ENCODE measurements around the gene ZNF785.

The ZNF785 gene

DNA sequence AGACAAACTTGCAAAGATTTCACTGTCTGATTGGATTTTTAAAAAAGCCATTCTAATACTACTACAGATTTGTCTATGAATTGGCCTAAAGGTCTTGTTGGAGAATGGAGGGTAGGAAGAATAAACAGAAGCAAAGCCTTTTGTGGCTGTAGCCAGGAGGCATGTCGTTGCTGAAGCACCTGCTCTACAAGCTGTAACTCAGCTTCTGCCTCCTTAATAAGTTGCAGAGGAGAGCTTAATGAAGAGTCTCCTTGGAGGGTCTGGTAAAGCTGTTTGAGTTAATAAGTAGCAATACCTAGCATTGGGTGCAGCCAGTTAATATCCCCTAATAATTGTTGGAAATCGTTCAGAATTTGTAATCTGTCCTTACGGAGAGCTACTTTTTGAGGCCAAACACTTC lies 34.7 kb upstream of the ZNF785 start:
- no peak for TF ChIP-seq Cebpa-rat (IDR thresholded peaks at IDR 0.05)
- Histone ChIP-seq H3K27ac (peak overlapping the region in 3 of 11 experiments; percentile 31 to 42 (median 39); a peak in 4 of 22 replicates), H3K4me3 (no peak overlapping the region), H3K4me1 (peaks cover 0 to 26% (median 22%) of the 10 kb centered on the region in 10 experiments; a peak in 17 of 20 replicates), H3K4me2 (peak overlapping the region in 9 of 11 experiments; percentile 15 to 58 (median 41); a peak in 15 of 22 replicates), H3K9me3 (replicated peaks in 1 of 11) (peaks cover 18 to 62% (median 53%) of the 10 kb centered on the region in 11 experiments; a peak in 21 of 22 replicates), H4K20me1 (no peaks in the 10 kb centered on the region), H3K9ac (no peak overlapping the region), H3K27me3 (no peaks in the 10 kb centered on the region), H3K36me3 (no peaks in the 10 kb centered on the region)

DNA sequence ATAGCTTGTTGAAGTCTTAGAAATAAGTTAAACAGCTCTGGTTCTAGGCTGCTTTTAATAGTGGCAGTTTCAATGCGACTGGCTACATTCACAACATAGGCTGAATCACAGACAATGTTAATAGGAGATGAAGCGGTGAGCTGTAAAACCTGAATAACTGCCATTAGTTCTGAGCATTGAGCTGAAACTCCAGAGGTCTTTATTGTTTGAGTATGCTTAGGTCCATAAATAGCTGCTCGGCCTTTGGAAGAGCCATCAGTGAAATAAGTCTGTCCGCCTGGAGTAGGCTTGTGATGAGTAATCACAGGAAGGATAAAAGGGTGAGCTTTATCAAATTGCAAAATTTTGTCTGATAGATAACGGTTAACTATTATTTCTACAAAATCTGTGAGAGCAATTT lies 34.1 kb upstream of the ZNF785 start:
- Histone ChIP-seq H3K27ac (peak overlapping the region in 3 of 11 experiments; percentile 31 to 42 (median 39); a peak in 8 of 22 replicates), H3K27me3 (no peaks in the 10 kb centered on the region), H3K4me3 (no peak overlapping the region), H3K9ac (peak overlapping the region in 2 of 11 experiments; percentile 11 to 15; a peak in 1 of 22 replicates), H3K9me3 (replicated peaks in 1 of 11) (peaks cover 18 to 63% (median 54%) of the 10 kb centered on the region in 11 experiments; a peak in 21 of 22 replicates), H3K36me3 (no peaks in the 10 kb centered on the region), H3K4me2 (peak overlapping the region; percentile 15 to 58 (median 40); a peak in 19 of 22 replicates), H3K4me1 (peaks cover 0 to 26% (median 22%) of the 10 kb centered on the region in 10 experiments; a peak in 17 of 20 replicates), H4K20me1 (no peaks in the 10 kb centered on the region)
- no peak for TF ChIP-seq Cebpa-rat (IDR thresholded peaks at IDR 0.05)

DNA sequence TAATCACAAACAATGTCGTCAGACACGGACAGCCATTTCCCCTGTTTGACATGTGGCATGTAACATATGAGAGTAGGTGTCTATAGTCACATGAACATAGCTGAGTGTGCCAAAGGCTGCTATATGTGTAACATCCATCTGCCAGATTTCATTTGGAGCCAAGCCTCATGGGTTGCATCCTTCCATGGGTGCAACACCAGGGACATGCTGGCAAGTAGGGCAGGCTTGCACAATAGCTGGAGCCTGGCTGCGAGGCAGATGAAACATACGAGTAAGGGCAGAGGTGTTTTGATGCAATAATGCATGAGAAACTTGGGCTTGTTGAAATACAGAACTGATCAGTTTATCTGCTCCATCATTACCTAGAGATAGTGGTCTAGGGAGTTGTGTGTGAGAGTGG lies 33.7 kb upstream of the ZNF785 start:
- H4K20me1 ChIP-seq, result no peaks in the 10 kb centered on the region
- no peaks in the 10 kb centered on the region for H3K27me3 ChIP-seq
- TF ChIP-seq Cebpa-rat (IDR thresholded peaks at IDR 0.05), result peak in 5 of 11 experiments; percentile 24 to 80 (median 62); a peak in 5 of 22 replicates
- no peaks in the 10 kb centered on the region for H3K36me3 ChIP-seq
- H3K4me3 ChIP-seq, result no peak overlapping the region
- peaks cover 4 to 26% (median 22%) of the 10 kb centered on the region in 10 experiments; a peak in 18 of 20 replicates for H3K4me1 ChIP-seq
- peaks cover 18 to 58% (median 50%) of the 10 kb centered on the region in 11 experiments; a peak in 21 of 22 replicates for H3K9me3 ChIP-seq (replicated peaks in 1 of 11)
- H3K27ac ChIP-seq, result peak overlapping the region in 3 of 11 experiments; percentile 31 to 42 (median 39); a peak in 7 of 22 replicates
- peak overlapping the region; percentile 15 to 58 (median 40); a peak in 19 of 22 replicates for H3K4me2 ChIP-seq
- H3K9ac ChIP-seq, result peak overlapping the region in 2 of 11 experiments; percentile 11 to 15; a peak in 1 of 22 replicates

DNA sequence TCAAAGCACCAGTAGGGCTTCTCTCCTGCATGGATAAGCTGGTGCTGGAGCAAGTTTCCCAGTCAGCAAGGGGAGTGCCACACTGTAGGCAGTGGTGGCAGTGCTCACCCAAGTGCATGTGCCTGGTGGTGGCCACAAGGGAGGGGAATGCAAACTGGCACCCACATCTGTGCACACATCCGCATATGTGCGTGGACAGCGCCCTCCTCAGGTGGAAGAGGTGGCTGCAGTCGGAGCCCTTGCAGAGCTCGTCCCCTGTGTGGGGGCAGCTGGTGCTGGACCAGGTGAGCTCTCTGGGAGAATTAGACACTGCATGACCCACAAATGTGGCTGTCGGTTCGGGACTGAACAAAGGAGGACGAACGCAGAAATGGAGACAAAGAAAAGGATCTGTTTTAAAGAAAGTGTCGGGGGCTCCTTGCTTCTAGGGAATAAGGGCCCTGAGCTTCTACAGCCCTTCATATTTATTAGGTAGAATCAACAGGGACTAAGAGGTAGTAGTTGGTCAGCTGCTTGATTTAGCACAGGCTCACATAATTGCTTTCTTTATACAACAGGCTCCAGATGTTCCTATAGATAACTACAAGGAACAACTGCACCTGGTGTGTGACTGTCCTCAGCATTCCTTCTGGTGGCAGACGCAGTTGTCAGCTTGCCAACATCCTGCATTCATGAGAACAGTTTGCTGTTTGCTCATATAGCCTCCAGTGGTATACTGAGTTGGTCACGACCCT lies 30.0 kb upstream of the ZNF785 start:
- Histone ChIP-seq H3K9ac (no peak overlapping the region), H3K4me2 (no peak overlapping the region), H3K4me3 (no peak overlapping the region), H3K9me3 (replicated peaks in 1 of 11) (peaks cover 11 to 44% (median 41%) of the 10 kb centered on the region in 11 experiments; a peak in 21 of 22 replicates), H3K27me3 (no peaks in the 10 kb centered on the region), H3K27ac (no peak overlapping the region), H3K36me3 (no peaks in the 10 kb centered on the region), H4K20me1 (no peaks in the 10 kb centered on the region), H3K4me1 (peaks cover 15 to 43% (median 34%) of the 10 kb centered on the region in 10 experiments; a peak in 19 of 20 replicates)
- no peak for TF ChIP-seq Cebpa-rat (IDR thresholded peaks at IDR 0.05)

DNA sequence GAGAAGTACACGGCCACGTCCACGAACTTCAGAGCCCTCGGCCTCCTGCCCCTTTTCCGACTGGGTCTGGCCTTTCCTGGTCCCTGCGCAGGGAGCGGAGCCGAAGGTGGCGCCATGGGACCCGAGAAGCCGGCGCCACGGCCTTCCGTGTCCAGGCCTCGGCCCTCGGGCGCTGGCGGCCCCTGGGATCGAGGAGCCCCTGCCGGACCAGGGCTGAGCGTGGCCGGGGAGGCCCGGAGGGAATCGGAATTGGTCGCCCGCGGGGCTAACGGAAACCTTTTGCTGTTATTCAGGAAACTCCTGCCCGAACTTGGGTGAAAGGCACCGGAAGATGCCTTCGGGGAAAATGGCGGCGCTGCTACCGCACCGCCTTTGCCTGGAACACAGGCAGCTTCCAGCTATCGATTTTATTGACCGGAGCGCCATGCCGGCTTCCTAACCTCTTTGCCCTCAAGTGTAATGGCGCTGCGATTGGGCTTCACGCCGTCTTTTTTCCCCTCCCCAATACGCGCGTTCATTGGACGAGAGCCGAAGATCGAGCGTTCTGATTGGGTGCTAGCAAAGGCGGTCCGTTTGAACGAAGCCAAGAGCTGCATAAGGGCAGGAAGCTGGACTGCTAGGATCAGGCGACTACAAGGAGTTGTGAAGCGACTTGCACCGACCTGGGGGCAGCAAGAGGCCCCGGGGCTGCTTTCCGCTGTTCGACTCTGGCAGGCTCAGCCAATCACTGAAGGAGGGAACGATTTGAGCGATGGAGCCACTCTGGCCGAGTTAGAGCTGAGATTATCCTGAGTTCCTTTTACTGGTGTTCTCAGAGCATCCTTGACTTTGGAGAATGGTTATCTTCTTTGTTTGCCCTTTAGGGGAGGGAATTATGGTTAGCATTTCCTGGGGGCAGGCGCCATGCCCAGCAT lies 24.7 kb upstream of the ZNF785 start, which contains the start of gene ZNF689:
Gene ZNF689, minus strand, starts transcription at position 464 of the 914 bp plus-strand sequence. Its CDS starts 348 bp downstream, at position 116.
- peak within 1 kb of the TSS; percentile 97 to 100 (median 98) for H3K9ac ChIP-seq
- peak within 1 kb of the TSS; percentile 78 to 93 (median 86) for H3K4me3 ChIP-seq
- H4K20me1 ChIP-seq, result peaks cover 0 to 4% (median 0%) of the 10 kb centered on the region in 11 experiments; a peak in 2 of 22 replicates
- H3K4me1 ChIP-seq, result peaks cover 20 to 54% (median 33%) of the 10 kb centered on the region in 10 experiments
- no peaks in the 10 kb centered on the region for H3K27me3 ChIP-seq
- peaks cover 0 to 2% (median 1%) of the 10 kb centered on the region in 11 experiments; a peak in 11 of 22 replicates for H3K9me3 ChIP-seq (replicated peaks in 1 of 11)
- TF ChIP-seq Cebpa-rat (IDR thresholded peaks at IDR 0.05), result no peak
- H3K36me3 ChIP-seq, result peaks cover 22 to 37% (median 36%) of the 10 kb centered on the region in 11 experiments
- peak within 1 kb of the TSS; percentile 69 to 94 (median 88) for H3K4me2 ChIP-seq
- peak within 1 kb of the TSS; percentile 98 to 100 (median 98) for H3K27ac ChIP-seq

DNA sequence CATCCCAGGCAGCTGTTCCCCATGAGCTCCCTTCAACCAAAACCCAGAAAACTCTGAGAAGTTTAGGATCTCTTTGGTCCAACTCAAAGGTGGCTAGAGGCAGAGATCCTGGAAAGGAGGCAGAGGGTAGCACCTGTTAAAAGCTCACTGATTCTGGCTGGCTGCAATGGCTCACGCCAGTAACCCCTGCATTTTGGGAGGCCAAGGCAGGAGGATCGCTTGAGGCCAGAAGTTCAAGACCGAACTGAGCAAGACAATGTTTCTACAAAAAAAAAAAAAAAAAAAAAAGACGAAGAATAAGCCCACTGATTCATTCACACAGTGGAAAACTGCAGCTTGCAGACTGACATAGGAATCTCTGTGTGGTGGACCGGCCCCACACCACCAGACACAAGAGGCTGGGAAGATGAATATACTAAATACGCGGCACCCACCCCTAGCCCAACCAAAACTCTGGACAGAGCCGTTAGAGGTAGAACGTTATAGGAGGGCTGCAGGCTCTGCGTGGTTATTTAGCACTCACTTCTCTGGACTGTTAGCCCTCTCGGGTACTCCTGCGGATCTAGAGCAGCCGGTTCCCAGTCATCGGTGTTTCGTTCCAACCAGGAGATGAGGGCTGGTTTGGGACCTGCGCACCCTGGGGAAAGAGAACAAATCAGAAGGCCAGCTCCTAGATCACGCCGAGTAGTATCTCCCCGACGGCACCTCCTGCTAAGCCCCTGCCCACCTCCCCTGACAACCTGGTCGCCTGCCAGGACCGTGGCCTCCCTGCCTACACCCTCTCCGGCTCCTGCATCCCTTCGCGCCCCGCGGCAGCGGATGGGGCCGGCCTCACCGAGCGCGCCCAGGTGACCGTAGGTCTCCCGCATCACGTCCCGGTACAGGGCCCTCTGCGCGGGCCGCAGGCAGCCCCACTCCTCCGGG lies 23.8 kb upstream of the ZNF785 start:
- Histone ChIP-seq H3K9me3 (replicated peaks in 1 of 11) (no peaks in the 10 kb centered on the region), H3K27me3 (no peaks in the 10 kb centered on the region), H4K20me1 (peaks cover 0 to 13% (median 4%) of the 10 kb centered on the region in 11 experiments; a peak in 9 of 22 replicates), H3K4me2 (peak overlapping the region; percentile 69 to 94 (median 88)), H3K36me3 (peaks cover 31 to 46% (median 45%) of the 10 kb centered on the region in 11 experiments), H3K4me1 (peaks cover 20 to 60% (median 33%) of the 10 kb centered on the region in 10 experiments), H3K9ac (peak overlapping the region; percentile 97 to 100 (median 98)), H3K4me3 (peak overlapping the region; percentile 78 to 93 (median 86)), H3K27ac (peak overlapping the region; percentile 98 to 100 (median 98))
- TF ChIP-seq Cebpa-rat (IDR thresholded peaks at IDR 0.05), result no peak

DNA sequence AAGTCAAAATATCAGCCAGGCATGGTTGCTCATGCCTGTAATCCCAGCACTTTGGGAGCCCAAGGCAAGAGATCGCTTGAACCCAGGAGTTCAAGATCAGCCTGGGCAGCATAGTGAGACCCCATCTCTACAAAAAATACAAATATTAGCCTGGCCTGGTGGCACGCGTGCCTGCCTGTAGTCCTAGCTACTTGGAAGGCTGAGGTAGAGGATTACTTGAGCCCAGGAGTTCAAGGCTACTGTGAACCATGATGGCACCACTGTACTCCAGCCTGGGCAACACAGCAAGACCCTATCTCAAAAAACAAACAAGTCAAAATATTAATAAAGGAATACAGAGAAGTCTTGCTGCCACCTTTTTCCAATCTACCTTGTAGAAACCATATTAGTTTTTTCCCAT lies 20.5 kb upstream of the ZNF785 start:
- 0 out of 22 replicates have a peak overlapping the region, but pooled peaks of 1 of the 11 experiments have one; percentile 36 for H3K27ac ChIP-seq
- H3K4me2 ChIP-seq, result peak overlapping the region in 3 of 11 experiments; percentile 38 to 87 (median 79); a peak in 5 of 22 replicates
- H3K27me3 ChIP-seq, result no peaks in the 10 kb centered on the region
- TF ChIP-seq Cebpa-rat (IDR thresholded peaks at IDR 0.05), result no peak
- peaks cover 40 to 77% (median 69%) of the 10 kb centered on the region in 11 experiments for H3K36me3 ChIP-seq
- H3K4me3 ChIP-seq, result no peak overlapping the region
- H3K4me1 ChIP-seq, result peaks cover 18 to 81% (median 40%) of the 10 kb centered on the region in 10 experiments
- peaks cover 0 to 32% (median 17%) of the 10 kb centered on the region in 11 experiments; a peak in 11 of 22 replicates for H4K20me1 ChIP-seq
- H3K9me3 ChIP-seq (replicated peaks in 1 of 11), result no peaks in the 10 kb centered on the region
- H3K9ac ChIP-seq, result peak overlapping the region in 2 of 11 experiments; percentile 9 to 39; a peak in 1 of 22 replicates

Data from BLaER1 treated with 17β-estradiol and CSF1 and Interleukin-3, amounts not matched to agents 10 nM and 100 nM (cell line).